ENCODE results near the gene PIGL. TPM values are rescaled to one million over a fixed set of nuclear protein-coding genes. Genes with fewer than 3 reads are reported as not detected.
"Not testable (repeated sequence)": the region's sequence is repeated elsewhere in the genome, so short reads cannot be mapped to it uniquely, and the experiment has no call there.

The PIGL gene
- total RNA-seq, 1 experiment from 2014 or later = 30.7 TPM

DNA sequence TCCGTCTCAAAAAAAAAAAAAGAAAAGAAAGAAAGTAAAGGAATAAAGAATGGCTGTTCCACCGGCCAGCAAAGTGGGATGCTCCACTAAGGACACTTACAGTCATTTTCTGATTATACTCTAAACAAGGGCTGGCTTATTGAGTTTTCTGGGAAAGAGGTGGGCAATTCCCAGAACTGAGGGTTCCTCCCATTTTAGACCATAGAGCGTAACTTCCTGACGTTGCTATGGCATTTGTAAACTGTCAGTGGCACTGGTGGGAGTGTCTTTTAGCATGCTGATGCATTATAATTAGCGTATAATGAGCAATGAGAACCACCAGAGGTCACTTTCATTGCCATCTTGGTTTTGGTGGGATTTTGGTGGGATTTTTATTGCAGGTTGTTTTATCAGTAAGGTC lies 58.0 kb downstream of the PIGL start:
- Histone ChIP-seq H3K4me3 (ENCODE audit: insufficient read depth, low read depth, low read length) (no peak overlapping the region), H3K27me3 (ENCODE audit: control insufficient read depth, insufficient read depth, low read length) (no peaks in the 10 kb centered on the region), H3K36me3 (replicated peaks; ENCODE audit: control insufficient read depth, insufficient read depth, low read length) (no peaks in the 10 kb centered on the region)
- no peak for DNase-seq

DNA sequence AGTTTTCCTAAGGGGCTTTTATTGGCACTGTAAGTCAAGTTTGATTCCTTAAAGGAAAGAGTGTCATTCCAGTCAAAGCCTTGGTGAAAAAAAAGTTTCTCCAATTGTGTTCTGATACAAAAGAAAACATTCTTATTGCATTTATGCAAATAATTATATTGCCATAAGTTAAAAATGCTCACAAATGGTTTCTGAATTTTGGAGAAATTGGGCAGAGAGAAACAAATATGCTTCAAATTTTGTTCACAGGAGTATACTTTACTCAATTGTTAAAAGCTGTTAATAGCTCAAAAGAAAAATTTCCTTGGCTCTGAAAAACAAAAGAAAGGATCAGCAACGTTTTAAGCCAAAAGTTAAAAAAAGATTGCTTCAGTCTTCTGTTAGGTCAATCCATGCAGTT lies 60.2 kb downstream of the PIGL start:
- H3K27me3 ChIP-seq (ENCODE audit: control insufficient read depth, insufficient read depth, low read length) = no peaks in the 10 kb centered on the region
- no peak overlapping the region for H3K4me3 ChIP-seq (ENCODE audit: insufficient read depth, low read depth, low read length)
- DNase-seq = no peak
- no peaks in the 10 kb centered on the region for H3K36me3 ChIP-seq (replicated peaks; ENCODE audit: control insufficient read depth, insufficient read depth, low read length)

DNA sequence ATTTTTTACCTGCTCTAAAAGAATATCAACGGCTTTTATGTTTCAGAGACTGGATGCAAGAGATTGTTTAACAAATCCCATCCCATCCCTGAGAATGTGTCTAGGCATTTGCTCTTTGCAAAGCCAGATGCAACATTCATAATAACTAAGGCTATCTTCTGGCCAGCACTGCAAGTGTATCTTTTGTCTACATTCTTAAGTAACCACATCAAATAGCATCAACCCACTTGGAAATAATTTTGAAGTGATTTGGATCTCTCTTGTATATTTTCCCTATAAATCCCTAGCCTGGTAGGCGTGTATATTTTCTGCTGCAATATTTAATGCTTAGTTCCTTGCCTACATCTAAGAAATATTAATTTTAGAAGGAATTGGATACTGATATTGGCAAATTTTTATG lies 64.3 kb downstream of the PIGL start:
- peaks cover 2% of the 10 kb centered on the region; the same call in 1 of the 2 replicates for H3K27me3 ChIP-seq (ENCODE audit: control insufficient read depth, insufficient read depth, low read length)
- H3K4me3 ChIP-seq (ENCODE audit: insufficient read depth, low read depth, low read length) = no peak overlapping the region
- DNase-seq = no peak
- H3K36me3 ChIP-seq (replicated peaks; ENCODE audit: control insufficient read depth, insufficient read depth, low read length) = no peaks in the 10 kb centered on the region

DNA sequence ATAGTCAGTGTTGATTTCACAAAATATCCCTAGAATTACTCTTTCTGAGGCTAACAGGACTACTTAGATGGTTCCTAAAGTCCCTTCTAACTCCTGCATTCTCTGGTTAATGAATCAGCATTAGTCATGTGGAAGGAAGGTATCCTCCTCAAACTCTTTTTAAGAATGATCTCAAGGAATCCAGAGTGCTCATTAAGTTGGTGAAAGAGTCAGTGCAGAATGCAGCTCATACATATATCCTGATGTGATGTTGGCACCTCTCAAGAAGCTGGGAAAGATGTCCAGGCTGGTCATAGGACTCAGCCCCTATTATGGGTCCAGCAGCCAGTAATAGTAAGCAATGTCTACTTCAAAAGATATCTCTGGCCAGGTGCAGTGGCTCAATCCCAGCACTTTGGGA lies 65.5 kb downstream of the PIGL start:
- no peak for DNase-seq
- peaks cover 6% of the 10 kb centered on the region; the same call in 1 of the 2 replicates for H3K27me3 ChIP-seq (ENCODE audit: control insufficient read depth, insufficient read depth, low read length)
- H3K4me3 ChIP-seq (ENCODE audit: insufficient read depth, low read depth, low read length) = no peak overlapping the region
- no peaks in the 10 kb centered on the region for H3K36me3 ChIP-seq (replicated peaks; ENCODE audit: control insufficient read depth, insufficient read depth, low read length)

DNA sequence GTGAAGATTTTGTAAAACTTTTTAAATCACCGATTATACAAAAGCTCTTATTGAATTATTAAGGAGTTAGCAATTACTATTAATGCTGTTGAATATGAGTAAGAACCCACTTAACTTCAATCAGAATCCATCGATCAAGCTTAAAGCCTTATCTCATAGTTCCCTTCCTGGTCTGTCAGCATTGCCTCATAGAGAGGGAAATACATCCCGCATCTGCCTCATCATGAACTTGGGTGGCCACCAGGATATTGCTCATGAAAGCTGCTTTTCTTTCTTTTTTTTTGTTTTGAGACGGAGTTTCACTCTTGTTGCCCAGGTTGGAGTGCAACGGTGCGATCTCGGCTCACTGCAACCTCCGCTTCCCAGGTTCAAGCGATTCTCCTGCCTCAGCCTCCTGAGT lies 66.7 kb downstream of the PIGL start:
- H3K36me3 ChIP-seq (replicated peaks; ENCODE audit: control insufficient read depth, insufficient read depth, low read length) = no peaks in the 10 kb centered on the region
- H3K4me3 ChIP-seq (ENCODE audit: insufficient read depth, low read depth, low read length) = no peak overlapping the region
- no peak for DNase-seq
- peaks cover 6% of the 10 kb centered on the region; the same call in 1 of the 2 replicates for H3K27me3 ChIP-seq (ENCODE audit: control insufficient read depth, insufficient read depth, low read length)

DNA sequence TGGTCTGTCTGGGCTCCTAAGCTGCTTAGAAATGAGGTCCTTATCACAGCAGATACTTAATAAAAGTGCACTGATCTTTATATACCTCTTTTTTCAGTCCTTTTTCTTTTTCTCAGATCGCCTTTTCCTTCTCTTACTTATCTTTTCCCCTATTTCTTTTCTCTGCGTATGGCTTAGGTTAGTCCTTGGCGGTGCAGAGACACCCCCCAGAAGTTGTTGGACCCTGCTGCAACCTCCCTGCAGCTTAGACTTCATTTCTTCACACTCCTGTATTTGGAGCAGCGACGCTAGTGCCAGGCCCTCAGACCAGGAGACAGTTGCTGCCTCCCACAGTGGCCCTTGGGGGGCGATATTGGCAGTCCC lies 68.6 kb downstream of the PIGL start:
- no peak for DNase-seq
- no peak overlapping the region for H3K4me3 ChIP-seq (ENCODE audit: insufficient read depth, low read depth, low read length)
- no peaks in the 10 kb centered on the region for H3K36me3 ChIP-seq (replicated peaks; ENCODE audit: control insufficient read depth, insufficient read depth, low read length)
- H3K27me3 ChIP-seq (ENCODE audit: control insufficient read depth, insufficient read depth, low read length) = peaks cover 6% of the 10 kb centered on the region; the same call in 1 of the 2 replicates

DNA sequence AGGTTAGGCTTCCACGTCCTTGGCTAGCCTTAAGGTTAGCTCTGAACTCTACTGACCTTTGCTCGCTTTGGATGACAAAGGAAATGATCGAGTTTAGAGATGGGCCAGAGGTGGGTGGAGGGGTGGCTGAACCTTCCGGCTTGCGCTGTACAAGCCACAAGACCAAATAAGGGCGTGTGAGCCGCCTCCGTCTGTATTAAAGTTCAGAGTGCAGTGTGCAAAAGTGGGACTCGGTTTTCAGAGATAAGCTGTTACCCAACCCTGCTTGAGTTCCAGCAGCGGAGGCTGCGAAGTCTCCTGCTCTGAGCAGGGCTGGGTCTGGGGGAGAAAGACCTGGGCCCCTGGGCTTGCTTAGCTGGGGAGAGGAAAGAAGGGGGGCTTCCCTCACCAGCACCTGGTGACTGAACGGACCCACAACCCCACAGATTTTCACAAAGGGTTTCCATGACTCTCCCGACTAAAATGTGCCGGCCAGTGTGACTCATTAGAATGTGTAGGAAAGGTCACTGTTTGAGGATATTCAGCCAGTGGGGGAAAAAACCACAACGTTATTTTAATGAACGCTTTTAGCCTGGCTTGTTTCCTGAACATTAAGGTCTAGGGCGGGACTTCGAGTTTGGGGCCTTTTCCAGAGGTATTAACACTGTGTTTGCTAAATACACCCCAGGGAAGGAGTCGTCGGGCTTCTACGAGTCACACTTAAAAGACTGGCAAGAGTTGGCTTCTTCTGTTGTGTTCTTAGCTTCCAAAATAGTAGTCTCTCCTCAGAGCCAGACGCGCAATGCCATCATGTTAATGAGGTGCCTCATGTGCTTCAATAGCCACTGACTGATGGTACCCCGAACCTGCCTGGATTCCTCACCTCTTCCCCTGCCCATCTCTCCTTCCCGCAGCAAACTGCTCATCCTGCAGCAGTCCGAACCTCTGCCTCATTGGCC lies 69.3 kb downstream of the PIGL start:
- peak; percentile 86 for DNase-seq
- H3K4me3 ChIP-seq (ENCODE audit: insufficient read depth, low read depth, low read length) = peak overlapping the region; percentile 25; the same call in 1 of the 2 replicates

DNA sequence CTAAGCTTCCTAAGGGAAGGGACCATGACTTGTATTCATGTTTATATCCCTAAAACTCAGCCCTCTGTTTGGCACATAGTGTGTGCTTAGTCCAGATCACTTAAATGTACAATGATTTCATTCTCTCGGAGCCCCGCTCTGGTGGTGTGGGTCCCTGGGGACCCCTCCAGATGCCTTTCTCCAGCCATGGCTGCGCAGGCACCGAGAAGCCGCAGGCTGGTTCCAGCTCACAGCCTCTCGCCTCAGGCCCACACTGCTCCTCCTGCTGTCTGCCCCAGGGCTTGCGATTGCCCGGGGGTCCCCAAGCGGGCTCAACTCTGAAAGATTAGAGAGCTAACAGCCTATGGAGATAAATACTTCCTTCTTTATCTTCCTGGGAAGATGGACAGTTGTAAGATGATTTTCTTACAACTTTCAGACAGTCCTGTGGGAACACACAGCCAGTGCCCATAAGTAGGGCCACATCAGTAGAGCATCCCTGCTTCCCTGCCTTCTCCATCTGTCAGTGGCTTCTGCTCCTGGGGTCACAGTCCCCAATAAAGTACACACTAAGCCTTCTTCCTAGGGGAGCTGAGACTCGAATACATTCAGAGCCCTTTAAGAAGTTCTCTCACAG lies 70.0 kb downstream of the PIGL start:
- DNase-seq = peak; percentile 55
- Histone ChIP-seq H3K4me3 (ENCODE audit: insufficient read depth, low read depth, low read length) (no peak overlapping the region), H3K27me3 (ENCODE audit: control insufficient read depth, insufficient read depth, low read length) (peaks cover 6% of the 10 kb centered on the region; the same call in 1 of the 2 replicates), H3K36me3 (replicated peaks; ENCODE audit: control insufficient read depth, insufficient read depth, low read length) (no peaks in the 10 kb centered on the region)

More for the DNA sequence above, 69.3 kb downstream of the PIGL start:
- H3K27me3 ChIP-seq (ENCODE audit: control insufficient read depth, insufficient read depth, low read length) = peaks cover 6% of the 10 kb centered on the region; the same call in 1 of the 2 replicates
- H3K36me3 ChIP-seq (replicated peaks; ENCODE audit: control insufficient read depth, insufficient read depth, low read length) = no peaks in the 10 kb centered on the region

DNA sequence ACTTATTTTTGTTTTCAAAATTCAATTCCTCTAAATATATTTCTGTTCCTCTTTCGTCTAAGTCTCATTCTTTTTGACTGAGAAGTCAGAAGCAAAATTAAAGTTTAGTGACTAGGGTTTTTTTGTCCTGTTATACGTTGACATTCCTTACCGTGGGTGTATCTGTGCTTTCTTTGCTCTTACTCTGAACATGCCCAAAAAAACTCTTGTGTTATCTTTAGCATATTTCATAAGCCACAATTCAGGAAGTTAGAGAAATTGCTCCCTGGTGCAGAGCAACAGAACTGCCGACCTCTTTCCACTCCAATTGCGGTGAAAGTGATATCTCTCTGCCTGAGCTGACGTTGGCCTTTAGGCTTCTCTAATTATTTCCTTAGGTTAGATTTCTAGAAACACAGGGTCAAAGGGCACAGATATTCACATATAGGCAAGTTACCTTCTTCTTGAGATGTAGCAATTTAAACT lies 70.6 kb downstream of the PIGL start:
- Histone ChIP-seq H3K4me3 (ENCODE audit: insufficient read depth, low read depth, low read length) (no peak overlapping the region), H3K27me3 (ENCODE audit: control insufficient read depth, insufficient read depth, low read length) (peaks cover 6% of the 10 kb centered on the region; the same call in 1 of the 2 replicates), H3K36me3 (replicated peaks; ENCODE audit: control insufficient read depth, insufficient read depth, low read length) (no peaks in the 10 kb centered on the region)
- DNase-seq = no peak

DNA sequence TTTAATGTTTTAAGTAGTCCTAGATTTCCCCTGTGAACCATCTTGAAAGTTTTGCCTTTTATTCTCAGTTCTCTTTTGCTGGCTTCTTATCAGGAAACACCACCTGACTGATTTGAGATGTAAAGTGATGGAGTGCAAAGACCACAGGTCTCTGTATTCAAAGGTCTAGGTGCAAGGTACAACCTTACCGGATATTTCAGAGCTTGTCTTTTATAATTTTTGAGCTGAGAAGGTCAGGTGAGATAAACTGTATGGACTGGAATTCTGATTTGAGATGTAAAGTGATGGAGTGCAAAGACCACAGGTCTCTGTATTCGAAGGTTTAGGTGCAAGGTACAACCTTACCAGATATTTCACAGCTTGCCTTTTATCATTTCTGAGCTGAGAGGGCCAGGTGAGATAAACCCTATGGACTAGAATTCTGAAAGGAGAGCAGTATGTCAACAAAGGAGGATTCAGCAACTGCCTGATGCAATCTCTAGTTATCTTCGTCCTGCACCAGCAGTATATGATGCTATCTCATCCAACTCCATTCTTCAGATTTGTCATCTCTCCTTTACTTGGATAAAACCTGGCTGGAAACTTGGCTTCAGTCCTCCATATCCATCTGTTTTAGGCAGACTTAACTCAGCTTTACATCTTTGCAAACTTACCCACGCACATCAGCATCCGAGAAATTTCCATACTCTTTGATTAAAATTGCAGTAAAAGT lies 72.0 kb downstream of the PIGL start:
- no peaks in the 10 kb centered on the region for H3K36me3 ChIP-seq (replicated peaks; ENCODE audit: control insufficient read depth, insufficient read depth, low read length)
- no peak overlapping the region for H3K4me3 ChIP-seq (ENCODE audit: insufficient read depth, low read depth, low read length)
- peaks cover 6% of the 10 kb centered on the region; the same call in 1 of the 2 replicates for H3K27me3 ChIP-seq (ENCODE audit: control insufficient read depth, insufficient read depth, low read length)
- DNase-seq = no peak

DNA sequence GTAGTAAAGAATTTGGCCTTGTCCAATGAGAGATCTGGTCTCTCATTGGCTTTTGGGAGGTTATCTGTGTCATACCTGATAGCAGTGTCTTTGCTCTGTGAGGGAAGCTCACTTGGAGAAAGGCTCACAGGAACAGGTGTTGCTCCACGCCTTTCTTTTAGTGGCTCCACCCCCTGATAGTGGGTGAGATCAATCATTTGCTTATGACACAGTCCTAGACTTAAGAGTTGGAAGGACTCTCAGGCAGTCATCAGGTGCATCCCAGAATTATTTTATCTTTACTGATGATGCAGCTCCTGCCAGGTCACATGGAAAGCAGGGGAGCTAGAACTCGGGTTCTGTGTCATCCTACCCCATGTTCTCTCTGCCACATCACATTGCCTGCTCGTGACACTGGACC lies 76.9 kb downstream of the PIGL start:
- no peak for DNase-seq
- Histone ChIP-seq H3K27me3 (ENCODE audit: control insufficient read depth, insufficient read depth, low read length) (no peaks in the 10 kb centered on the region), H3K4me3 (ENCODE audit: insufficient read depth, low read depth, low read length) (no peak overlapping the region), H3K36me3 (replicated peaks; ENCODE audit: control insufficient read depth, insufficient read depth, low read length) (no peaks in the 10 kb centered on the region)

DNA sequence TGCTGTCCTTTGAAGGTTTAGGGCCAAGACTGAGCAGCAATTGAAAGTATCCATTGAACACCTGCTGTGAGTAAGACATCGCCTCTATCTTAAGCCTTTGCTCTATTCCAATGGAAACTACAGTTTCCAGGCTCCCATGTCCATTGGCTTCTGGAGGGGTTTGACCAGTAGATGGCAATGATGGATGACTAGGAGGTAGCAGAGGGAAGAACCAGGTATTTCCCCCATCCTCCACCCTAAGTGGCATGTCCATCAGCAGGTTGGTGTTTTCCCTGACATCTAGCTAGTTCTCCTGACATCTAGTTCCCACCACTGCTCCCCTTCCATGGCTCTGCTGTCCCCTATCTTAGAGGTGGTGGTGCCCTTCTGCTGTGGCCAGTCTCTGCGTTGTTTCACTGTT lies 77.5 kb downstream of the PIGL start:
- Histone ChIP-seq H3K36me3 (replicated peaks; ENCODE audit: control insufficient read depth, insufficient read depth, low read length) (no peaks in the 10 kb centered on the region), H3K4me3 (ENCODE audit: insufficient read depth, low read depth, low read length) (no peak overlapping the region), H3K27me3 (ENCODE audit: control insufficient read depth, insufficient read depth, low read length) (no peaks in the 10 kb centered on the region)
- DNase-seq = peak; percentile 37

DNA sequence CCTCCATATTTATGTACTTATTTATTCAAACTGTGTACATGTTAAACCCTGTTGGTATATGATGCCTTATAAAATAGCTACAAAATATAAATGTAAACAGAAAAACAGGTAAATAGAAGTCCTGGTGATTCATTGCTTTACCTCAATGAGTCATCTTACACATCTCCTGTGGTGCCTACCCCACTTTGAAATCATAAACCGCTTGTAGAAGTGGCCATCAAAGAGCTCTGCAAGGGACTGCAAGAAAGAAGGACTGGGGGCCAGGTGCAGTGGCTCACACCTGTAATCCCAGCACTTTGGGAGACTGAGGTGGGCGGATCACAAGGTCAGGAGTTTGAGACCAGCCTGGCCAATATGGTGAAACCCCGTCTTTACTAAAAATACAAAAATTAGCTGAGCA lies 79.1 kb downstream of the PIGL start:
- not testable (repeated sequence) for H3K36me3 ChIP-seq (replicated peaks; ENCODE audit: control insufficient read depth, insufficient read depth, low read length); H3K4me3 ChIP-seq (ENCODE audit: insufficient read depth, low read depth, low read length); DNase-seq; H3K27me3 ChIP-seq (ENCODE audit: control insufficient read depth, insufficient read depth, low read length)

DNA sequence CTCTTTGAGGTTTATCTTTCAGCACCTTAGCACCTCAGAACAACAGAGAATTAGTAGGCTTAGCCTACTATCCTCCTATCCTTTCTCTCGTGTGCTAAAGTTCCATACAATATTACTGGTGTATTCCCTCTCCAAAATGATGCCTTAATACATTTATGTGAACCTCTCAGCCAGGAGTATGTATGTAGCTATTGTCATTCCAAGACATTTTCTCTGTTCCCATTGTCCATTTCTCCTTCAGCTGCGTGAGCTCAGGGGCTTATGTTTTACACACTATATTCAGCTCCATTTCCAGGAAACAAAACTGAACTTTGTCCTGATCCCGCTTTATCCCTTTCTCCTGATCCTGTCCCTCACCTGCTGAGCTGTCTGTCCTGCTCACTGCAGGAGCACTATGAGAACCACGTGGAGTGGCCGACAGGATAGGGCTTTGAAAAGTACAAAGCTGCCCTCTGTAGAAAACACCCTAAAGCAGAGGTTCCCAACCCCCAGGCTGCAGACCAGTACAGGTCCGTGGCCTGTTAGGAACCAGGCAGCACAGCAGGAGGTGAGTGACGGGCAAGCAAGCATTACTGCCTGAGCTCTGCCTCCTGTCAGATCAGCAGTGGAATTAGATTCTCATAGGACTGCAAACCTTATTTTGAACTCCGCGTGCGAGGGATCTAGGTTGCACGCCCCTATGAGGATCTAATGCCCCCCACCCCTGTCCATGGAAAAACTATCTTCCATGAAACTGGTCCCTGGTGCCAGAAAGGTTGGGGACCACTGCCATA lies 80.5 kb downstream of the PIGL start:
- no peak overlapping the region for H3K4me3 ChIP-seq (ENCODE audit: insufficient read depth, low read depth, low read length)
- no peaks in the 10 kb centered on the region for H3K27me3 ChIP-seq (ENCODE audit: control insufficient read depth, insufficient read depth, low read length)
- no peak for DNase-seq
- no peaks in the 10 kb centered on the region for H3K36me3 ChIP-seq (replicated peaks; ENCODE audit: control insufficient read depth, insufficient read depth, low read length)

Data from H7 (cell line).